Urothelium cell line (cell line): ENCODE measurements around the gene STAU1.
A peak's percentile ranks its signal among the peaks of the same experiment; 100 is the strongest.
"Not testable (repeated sequence)": the region's sequence is repeated elsewhere in the genome, so short reads cannot be mapped to it uniquely, and the experiment has no call there.

Experiments used
- DNase-seq: peaks from one replicate; pipeline ENCODE4 v3.0.0; 2011; ENCODE audit warnings: low spot score, mixed read lengths
- FAIRE-seq: peaks from 2 replicates; lab custom pipeline; 2011; peaks lifted over from hg19 to GRCh38; lab: Jason Lieb, UNC

The STAU1 gene

GRCh38 chr20:49132995-49133478 is 55.1 kb downstream of the STAU1 start:
- FAIRE-seq (no peak), DNase-seq (peak; percentile 60)

DNA sequence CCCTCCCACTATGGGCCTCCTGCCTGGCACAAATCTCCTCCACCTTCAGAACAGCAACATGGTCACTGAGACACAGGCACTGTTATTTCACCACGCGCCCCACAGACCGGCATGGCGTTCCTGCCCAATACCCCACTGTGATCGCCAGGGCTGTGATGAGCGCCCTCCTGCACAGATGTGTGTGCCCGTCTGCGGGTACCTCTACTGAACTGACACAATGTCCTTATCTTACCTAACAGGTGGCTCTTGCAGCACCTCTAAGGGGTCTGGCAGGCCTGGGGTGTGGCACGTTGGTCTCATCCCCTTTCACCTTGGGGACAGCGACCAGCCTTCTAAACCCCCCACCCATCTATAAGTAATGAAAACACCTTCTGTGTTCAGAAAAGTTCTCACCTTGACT is 64.2 kb downstream of the STAU1 start:
- FAIRE-seq (no peak), DNase-seq (no peak)

GRCh38 chr20:49122920-49123319 is 65.2 kb downstream of the STAU1 start:
- no peak for FAIRE-seq
- DNase-seq, result no peak

DNA sequence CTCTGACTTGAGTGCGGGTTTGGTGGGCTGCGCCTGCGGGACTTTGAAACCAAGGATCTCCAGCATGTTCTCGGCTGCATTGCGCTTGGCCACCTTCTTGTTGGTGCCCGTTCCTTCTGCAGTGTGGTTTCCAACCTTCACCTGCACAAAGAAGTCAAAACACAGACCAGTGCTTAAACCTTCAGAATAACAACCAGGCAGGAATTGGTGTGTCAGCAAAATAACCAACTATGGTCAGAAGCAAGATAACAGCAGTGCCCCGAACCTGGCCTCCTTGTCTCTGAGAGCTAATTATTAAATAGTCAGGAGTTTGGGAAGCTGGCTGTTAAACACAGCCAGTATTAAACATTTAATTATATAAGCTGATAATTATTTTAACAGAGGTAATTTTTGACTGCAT is 68.1 kb downstream of the STAU1 start:
- DNase-seq (no peak), FAIRE-seq (no peak)

DNA sequence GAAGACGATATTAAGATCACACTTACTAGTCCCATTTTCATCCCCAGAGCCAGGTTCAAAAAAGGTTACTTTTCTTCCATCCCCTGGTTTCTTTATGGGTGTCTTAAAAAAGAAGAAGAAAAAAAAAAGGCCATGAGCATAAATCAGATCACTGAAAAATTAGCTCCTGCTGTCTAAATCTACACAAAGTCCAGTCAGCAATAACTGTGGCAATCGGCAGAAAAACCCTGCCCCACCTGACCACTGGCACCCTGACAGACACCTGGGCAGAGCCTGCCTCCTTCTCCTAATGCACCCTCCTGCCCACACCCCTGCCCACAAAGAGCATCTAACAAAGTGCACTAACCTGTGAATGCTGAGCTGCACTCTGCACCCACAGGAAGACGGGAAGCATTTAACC is 69.8 kb downstream of the STAU1 start:
- FAIRE-seq, result no peak
- DNase-seq, result no peak

DNA sequence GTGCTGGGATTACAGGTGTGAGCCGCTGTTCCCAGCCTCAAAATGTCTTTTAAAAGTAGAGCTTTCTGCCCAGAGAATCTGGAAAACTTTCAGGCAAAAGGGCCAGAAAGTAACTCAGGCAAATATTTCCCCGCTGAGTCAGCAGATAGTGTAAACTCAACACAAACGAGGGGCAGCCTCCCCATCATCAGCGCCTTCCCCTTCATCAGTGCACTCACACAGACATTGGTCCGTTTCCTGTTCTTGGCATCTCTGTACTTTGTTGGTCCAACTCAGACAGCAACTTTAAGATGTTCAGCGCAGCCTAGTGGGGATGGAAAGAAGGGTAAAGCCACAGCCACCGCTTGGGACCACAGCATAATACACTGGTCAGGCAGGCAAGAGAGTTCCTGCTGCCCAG is 72.6 kb downstream of the STAU1 start:
- DNase-seq (no peak), FAIRE-seq (no peak)

GRCh38 chr20:49112596-49113274 is 75.4 kb downstream of the STAU1 start:
- no peak for DNase-seq
- FAIRE-seq, result no peak

DNA sequence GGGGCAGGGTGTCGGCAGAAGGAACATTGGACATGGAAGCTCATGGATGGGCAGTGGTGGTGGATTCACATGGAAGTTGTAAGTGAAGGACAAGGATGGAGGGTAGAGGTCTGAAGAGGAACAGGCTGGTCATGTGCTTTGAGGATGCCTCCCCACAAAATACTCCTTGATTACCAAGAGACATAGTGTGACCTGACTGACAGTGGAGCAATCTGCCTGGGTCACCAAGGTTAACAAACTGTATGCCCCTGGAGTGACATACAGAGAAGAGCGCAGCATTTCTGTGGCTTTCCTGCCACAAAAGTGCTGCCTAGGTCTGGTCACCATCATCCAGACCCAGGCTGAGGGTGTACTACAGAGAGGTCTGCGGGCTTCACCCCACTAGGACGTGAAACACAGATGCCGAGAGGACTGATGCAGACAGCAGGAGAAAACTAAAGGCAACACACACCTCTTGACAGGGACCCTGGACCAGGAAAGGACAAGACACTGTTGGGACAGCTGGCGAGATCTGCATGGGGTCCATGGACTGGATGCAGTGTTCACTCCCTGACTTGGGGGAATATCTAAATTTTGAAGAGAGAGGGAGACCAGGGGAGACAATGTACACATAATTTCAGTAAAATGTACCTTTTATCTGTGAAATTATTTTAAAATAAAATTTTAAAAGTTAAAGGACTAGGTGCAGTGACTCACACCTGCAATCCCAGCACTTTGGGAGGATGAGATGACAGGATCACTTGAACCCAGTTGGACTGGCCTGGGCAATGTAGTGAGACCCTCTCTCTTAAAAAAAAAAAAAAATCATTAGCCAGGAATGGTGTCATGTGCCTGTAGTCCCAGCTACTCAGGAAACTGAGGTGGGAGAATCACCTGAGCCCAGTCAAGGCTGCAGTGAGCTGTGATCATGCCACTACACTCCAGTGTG is 77.1 kb downstream of the STAU1 start:
- DNase-seq (no peak), FAIRE-seq (no peak)

- DNase-seq, result no peak
Observed at GRCh38 chr20:49106328-49106727, 81.8 kb downstream of the STAU1 start.

DNA sequence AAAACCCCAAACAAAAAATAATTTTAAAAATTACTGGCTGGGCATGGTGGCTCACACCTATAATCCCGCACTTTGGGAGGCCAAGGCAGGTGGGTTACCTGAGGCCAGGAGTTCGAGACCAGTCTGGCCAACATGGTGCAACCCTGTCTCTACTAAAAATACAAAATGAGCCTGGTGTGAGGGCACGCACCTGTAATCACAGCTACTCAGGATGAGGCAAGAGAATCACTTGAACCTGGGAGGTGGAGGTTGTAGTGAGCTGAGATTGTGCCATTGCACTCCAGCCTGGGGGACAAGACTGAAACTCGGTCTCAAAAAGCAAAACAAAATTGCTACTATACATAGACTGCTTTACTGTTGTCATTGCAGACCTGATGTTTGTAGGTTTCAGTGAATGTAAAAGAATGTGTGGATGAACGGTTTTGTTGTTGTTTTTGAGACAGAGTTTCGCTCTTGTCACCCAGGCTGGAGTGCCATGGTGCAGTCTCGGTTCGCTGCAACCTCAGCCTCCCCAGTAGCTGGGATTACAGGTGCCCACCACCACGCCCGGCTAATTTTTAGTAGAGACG is 83.1 kb downstream of the STAU1 start:
- FAIRE-seq, DNase-seq: not testable (repeated sequence)

More at GRCh38 chr20:49106328-49106727, 81.8 kb downstream of the STAU1 start:
- FAIRE-seq, result no peak

DNA sequence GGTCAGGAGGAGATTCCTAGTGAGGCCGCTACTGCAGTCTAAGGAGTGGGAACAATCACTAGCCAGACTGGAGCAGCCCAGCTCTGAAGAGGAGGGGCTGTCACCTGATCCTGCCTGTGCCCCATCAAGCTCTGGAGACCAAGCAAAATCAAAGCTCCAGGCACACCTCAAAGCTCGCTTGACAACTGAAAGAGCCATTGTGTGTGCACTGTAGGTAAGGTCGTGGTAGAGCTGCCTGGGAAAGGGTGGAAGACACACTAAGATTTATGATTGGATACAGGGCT is 83.8 kb downstream of the STAU1 start:
- DNase-seq (no peak), FAIRE-seq (no peak)

GRCh38 chr20:49103647-49104364 is 84.3 kb downstream of the STAU1 start:
- DNase-seq, result no peak
- FAIRE-seq, result no peak

GRCh38 chr20:49103019-49103418 is 85.1 kb downstream of the STAU1 start:
- no peak for DNase-seq
- no peak for FAIRE-seq

- no peak for FAIRE-seq
- no peak for DNase-seq
Observed at GRCh38 chr20:49100972-49101371, 87.2 kb downstream of the STAU1 start.

DNA sequence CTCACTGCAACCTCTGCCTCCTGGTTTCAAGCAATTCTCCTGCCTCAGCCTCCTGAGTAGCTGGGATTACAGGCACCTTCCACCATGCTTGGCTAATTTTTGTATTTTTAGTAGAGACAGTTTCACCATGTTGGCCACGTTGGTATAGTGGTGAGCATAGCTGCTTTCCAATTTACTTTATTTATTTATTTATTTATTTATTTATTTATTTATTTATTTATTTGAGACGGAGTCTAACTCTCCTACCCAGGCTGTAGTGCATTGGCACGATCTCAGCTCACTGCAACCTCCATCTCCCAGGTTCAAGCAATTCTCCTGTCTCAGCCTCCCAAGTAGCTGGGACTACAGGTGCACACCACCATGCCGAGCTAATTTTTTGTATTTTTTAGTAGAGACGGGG is 87.8 kb downstream of the STAU1 start:
- DNase-seq, FAIRE-seq: not testable (repeated sequence)

- no peak for FAIRE-seq
- no peak for DNase-seq
Observed at GRCh38 chr20:49099011-49099410, 89.1 kb downstream of the STAU1 start.

DNA sequence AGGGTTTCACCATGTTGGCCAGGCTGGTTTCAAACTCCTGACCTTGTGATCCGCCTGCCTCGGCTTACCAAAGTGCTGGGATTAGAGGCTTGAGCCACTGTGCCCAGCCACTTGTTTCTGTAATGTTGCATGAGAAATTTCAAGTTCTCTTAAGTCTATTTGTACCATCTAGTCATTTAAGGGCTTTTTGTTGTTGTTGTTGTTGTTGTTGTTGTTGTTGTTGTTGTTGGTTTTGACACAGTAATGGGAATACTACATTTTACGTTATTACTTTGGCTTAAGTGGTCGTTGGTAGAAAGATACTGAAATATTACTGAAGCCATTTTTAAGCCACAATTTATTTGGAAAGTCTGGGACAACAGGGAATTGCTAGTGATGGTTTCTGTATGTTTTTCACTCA is 90.0 kb downstream of the STAU1 start:
- DNase-seq (no peak), FAIRE-seq (no peak)

DNA sequence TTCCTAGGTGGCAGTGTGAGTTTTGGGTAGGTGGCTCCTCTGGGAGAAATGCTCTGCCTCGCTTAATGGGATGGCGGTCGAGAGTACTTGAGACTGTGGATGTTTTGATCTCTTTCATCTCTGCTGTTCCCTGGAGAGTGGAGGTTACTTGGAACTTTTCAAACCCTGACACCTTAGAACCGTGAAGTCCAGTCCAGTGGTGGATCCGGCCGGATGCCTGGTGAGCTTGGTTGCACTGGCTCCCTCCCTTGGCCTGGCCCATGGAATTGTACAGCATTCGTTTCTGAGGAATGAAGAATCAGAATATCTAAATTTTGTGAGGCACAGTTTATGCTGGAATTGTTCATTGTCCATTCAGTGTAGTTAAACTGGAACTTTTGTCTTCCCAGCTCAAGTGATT is 91.0 kb downstream of the STAU1 start:
- DNase-seq (no peak), FAIRE-seq (no peak)

DNA sequence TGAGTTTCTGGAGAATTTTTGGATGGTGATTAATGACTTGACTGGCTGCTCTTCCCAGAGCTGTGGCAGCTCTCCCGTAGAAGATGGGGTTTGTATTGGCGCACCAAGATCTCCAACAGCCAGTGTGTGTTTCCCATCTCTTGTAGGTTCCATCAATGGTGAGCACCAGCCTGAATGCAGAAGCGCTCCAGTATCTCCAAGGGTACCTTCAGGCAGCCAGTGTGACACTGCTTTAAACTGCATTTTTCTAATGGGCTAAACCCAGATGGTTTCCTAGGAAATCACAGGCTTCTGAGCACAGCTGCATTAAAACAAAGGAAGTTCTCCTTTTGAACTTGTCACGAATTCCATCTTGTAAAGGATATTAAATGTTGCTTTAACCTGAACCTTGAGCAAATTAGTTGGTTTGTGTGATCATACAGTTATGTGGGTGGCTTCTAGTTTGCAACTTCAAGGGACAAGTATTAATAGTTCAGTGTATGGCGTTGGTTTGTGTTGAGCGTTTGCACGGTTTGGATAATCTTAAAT is 91.9 kb downstream of the STAU1 start:
- FAIRE-seq (no peak), DNase-seq (no peak)

DNA sequence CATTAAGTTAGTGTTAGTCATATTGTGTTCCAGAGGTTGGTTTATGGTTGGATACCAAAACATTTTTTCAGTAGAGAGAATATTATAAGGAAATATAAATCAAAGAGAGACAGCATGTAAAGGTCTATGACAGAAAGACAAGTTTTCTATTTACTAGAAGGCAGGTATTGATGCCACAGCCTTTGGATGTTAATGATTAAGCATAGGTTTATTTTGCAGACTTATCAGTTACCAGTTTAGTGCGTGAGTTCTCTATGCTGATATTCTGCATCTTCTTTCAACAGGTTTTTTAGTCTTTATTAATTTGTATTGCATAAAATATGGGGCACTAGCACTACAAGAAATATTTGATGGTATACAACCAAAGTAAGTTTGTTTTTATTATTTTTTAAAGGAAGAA is 96.4 kb downstream of the STAU1 start:
- no peak for FAIRE-seq
- no peak for DNase-seq

DNA sequence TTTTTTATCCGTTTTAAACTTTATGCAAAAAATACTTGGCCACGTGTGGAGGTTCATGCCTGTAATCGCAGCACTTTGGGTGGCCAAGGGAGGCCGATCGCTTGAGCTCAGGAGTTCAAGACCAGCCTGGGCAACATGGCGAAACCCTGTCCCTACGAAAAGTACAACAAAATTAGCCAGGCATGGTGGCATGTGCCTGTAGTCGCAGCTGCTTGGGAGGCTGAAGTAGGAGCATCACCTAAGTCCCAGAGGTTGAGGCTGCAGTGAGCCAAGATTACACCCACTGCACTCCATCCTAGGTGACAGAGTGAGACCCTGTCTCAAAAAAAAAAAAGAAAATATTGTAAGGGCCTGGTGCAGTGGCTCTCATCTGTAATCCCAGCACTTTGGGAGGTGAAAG is 97.0 kb downstream of the STAU1 start:
- no peak for FAIRE-seq

More for the DNA sequence above, 97.0 kb downstream of the STAU1 start:
- DNase-seq, result no peak
